Caco-2 (cell line): ENCODE data around the gene TJP3. TPM values are rescaled to one million over a fixed set of nuclear protein-coding genes. Genes with fewer than 3 reads are reported as not detected.

Experiments
- BruUV-seq: library from RNA; stranded (reverse); fragments of 400-500 nt; replicated peaks from 2 replicates; lab custom pipeline; 2021; lab: Mats Ljungman, UMichigan
- CTCF ChIA-PET: fragments of 300-600 bp; sonication (Branson Sonifier 250); formaldehyde crosslinking; loops from one replicate; lab custom pipeline; 2022; ENCODE audit warnings: antibody characterized with exemption; lab: Charles Lee
- POLR2A ChIA-PET: fragments of 300-600 bp; sonication (Branson Sonifier 250); formaldehyde crosslinking; loops from one replicate; lab custom pipeline; 2022; ENCODE audit warnings: antibody characterized with exemption; lab: Charles Lee
- DNase-seq, 2 experiments: peaks; one replicate each; pipeline versions ENCODE4 v3.0.0 to v3.0.0-alpha.2; 2020 to 2022
- H3K27me3 ChIP-seq: replicated peaks from 2 replicates; pipeline ENCODE4 v1.6.0; 2011; ENCODE audit warnings: low read length; ENCODE audit not compliant: control insufficient read depth, insufficient read depth
- H3K36me3 ChIP-seq: 2 replicates; pipeline ENCODE4 v1.5.1; 2011; ENCODE audit warnings: low read length; ENCODE audit not compliant: control insufficient read depth, insufficient read depth
- H3K4me1 ChIP-seq: fragments of 250-450 bp; sonication (Bioruptor Pico); 2 replicates; pipeline ENCODE4 v1.5.1; 2020; ENCODE audit warnings: mild to moderate bottlenecking
- H3K4me3 ChIP-seq: 2 replicates; pipeline ENCODE4 v1.5.1; 2011; ENCODE audit warnings: low read depth, mild to moderate bottlenecking, control low read depth, low read length
- H3K9me3 ChIP-seq: fragments of 250-450 bp; sonication (Bioruptor Pico); 2 replicates; pipeline ENCODE4 v1.5.1; 2020; ENCODE audit warnings: mild to moderate bottlenecking, moderate library complexity
- H3K27ac Mint-ChIP-seq: one replicate; pipeline ENCODE4 v1.8.0; 2022; ENCODE audit warnings: mixed read lengths; ENCODE audit not compliant: unreplicated experiment
- H3K27me3 Mint-ChIP-seq: one replicate; pipeline ENCODE4 v1.8.0; 2022; ENCODE audit warnings: mixed read lengths; ENCODE audit not compliant: insufficient read depth, unreplicated experiment
- H3K36me3 Mint-ChIP-seq: one replicate; pipeline ENCODE4 v1.8.0; 2022; ENCODE audit warnings: mild to moderate bottlenecking, mixed read lengths; ENCODE audit not compliant: insufficient read depth, unreplicated experiment
- H3K4me1 Mint-ChIP-seq: one replicate; pipeline ENCODE4 v1.8.0; 2022; ENCODE audit warnings: low read depth, mixed read lengths; ENCODE audit not compliant: unreplicated experiment
- H3K4me3 Mint-ChIP-seq: one replicate; pipeline ENCODE4 v1.8.0; 2022; ENCODE audit warnings: mild to moderate bottlenecking, moderate library complexity, mixed read lengths; ENCODE audit not compliant: unreplicated experiment
- H3K9me3 Mint-ChIP-seq: one replicate; pipeline ENCODE4 v1.8.0; 2022; ENCODE audit warnings: mixed read lengths; ENCODE audit not compliant: unreplicated experiment
- intact Hi-C: fragments of 100-400 bp; cut with micrococcal nuclease; formaldehyde crosslinking; loops from one replicate; pipeline ENCODE4 v1.10.0; 2022; ENCODE audit not compliant: unreplicated experiment
- total RNA-seq: library from RNA; stranded (reverse); gene quantifications from 2 replicates; pipeline ENCODE4 v1.2.3, GENCODE V29; 2022
- TF ChIP-seq, protein P1 (sequence below), 2 experiments: fragments of 200-600 bp in 1 of 2; IDR thresholded peaks; 1 replicate in 1 of 2; 2 replicates in 1 of 2; pipeline versions ENCODE4 v1.5.1 to v1.8.0; 2011 to 2022; ENCODE audit warnings: antibody characterized with exemption in 1 of 2, control low read depth in 1 of 2, inconsistent platforms in 1 of 2, low read depth in 1 of 2, low read length in 1 of 2, mild to moderate bottlenecking in 1 of 2, moderate library complexity in 1 of 2; ENCODE audit not compliant: insufficient read depth in 1 of 2, severe bottlenecking in 1 of 2, unreplicated experiment in 1 of 2

TJP3 gene
- total RNA-seq, 1 experiment from 2014 or later, result 83.6 TPM

DNA sequence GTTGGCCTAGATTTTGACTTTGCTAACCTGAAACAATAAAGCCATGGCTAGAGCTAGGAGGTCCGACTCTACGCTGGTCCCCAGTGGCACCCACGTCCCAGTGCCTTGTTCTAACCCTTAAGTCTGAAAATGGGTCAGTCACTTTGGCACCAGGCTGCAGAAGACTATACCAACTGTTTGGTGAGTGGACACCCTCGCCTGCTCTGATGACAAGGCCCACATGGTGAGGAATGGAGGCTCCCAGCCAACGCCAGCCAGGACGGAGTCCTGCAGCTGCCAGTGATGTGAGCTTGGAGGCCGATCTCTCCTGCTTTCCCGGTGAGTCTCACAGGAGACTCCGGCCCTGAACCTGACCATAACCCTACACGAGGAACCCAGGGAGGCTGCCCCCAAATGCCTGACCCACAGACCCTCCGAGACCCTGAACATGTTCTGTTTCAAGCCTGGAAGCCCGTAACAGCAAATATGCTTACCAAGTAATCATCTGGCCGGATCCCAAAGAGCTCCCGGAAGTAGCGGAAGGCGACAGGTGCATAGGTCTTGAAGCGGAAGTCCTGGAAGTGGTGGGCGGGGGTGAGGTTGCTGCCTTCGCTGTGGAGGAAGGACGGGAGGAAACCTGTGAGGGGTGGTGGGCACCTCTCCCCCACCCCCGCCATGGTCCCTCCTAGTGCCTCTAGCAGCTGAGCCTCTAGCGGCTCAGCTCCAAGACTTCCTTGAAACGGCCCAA is 47.5 kb upstream of the TJP3 start:
- no peaks in the 10 kb centered on the region for H3K9me3 ChIP-seq
- H3K4me1 Mint-ChIP-seq, result no peaks in the 10 kb centered on the region
- intact Hi-C loops, result no loop called here
- CTCF ChIA-PET, result no interaction called here
- BruUV-seq, result no TSS peak
- no peaks in the 10 kb centered on the region for H3K9me3 Mint-ChIP-seq
- H3K36me3 Mint-ChIP-seq, result peaks cover 20% of the 10 kb centered on the region
- POLR2A ChIA-PET, result no interaction called here
- H3K27ac Mint-ChIP-seq, result no peak overlapping the region
- H3K4me3 ChIP-seq, result no peak overlapping the region
- no peaks in the 10 kb centered on the region for H3K36me3 ChIP-seq
- no peak overlapping the region for H3K4me3 Mint-ChIP-seq
- H3K27me3 ChIP-seq, result no peaks in the 10 kb centered on the region
- no peaks in the 10 kb centered on the region for H3K27me3 Mint-ChIP-seq
- no peaks in the 10 kb centered on the region for H3K4me1 ChIP-seq
- TF ChIP-seq, protein P1, sequence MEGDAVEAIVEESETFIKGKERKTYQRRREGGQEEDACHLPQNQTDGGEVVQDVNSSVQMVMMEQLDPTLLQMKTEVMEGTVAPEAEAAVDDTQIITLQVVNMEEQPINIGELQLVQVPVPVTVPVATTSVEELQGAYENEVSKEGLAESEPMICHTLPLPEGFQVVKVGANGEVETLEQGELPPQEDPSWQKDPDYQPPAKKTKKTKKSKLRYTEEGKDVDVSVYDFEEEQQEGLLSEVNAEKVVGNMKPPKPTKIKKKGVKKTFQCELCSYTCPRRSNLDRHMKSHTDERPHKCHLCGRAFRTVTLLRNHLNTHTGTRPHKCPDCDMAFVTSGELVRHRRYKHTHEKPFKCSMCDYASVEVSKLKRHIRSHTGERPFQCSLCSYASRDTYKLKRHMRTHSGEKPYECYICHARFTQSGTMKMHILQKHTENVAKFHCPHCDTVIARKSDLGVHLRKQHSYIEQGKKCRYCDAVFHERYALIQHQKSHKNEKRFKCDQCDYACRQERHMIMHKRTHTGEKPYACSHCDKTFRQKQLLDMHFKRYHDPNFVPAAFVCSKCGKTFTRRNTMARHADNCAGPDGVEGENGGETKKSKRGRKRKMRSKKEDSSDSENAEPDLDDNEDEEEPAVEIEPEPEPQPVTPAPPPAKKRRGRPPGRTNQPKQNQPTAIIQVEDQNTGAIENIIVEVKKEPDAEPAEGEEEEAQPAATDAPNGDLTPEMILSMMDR (IDR thresholded peaks at IDR 0.05; ENCODE audit: insufficient read depth in 1 of 2, low read depth in 1 of 2, low read length in 1 of 2, severe bottlenecking in 1 of 2, unreplicated experiment in 1 of 2), result no peak
- no peak for DNase-seq

GRCh38 chr19:3661284-3662238 is 46.6 kb upstream of the TJP3 start:
- H3K27ac Mint-ChIP-seq, result no peak overlapping the region
- TF ChIP-seq, protein P1 (IDR thresholded peaks at IDR 0.05; ENCODE audit: insufficient read depth in 1 of 2, low read depth in 1 of 2, low read length in 1 of 2, severe bottlenecking in 1 of 2, unreplicated experiment in 1 of 2), result no peak
- Histone ChIP-seq H3K4me1 (no peaks in the 10 kb centered on the region), H3K27me3 (no peaks in the 10 kb centered on the region), H3K9me3 (no peaks in the 10 kb centered on the region), H3K36me3 (no peaks in the 10 kb centered on the region), H3K4me3 (no peak overlapping the region)
- H3K4me3 Mint-ChIP-seq, result no peak overlapping the region
- H3K4me1 Mint-ChIP-seq, result no peaks in the 10 kb centered on the region
- no TSS peak for BruUV-seq
- intact Hi-C loops, result no loop called here
- ChIA-PET POLR2A (no interaction called here), CTCF (interaction anchor here (0.6 kb wide), 1 partner anchor 84 kb away, joined by 6 read pairs; no protein-coding TSS in a partner anchor)
- H3K9me3 Mint-ChIP-seq, result no peaks in the 10 kb centered on the region
- no peaks in the 10 kb centered on the region for H3K27me3 Mint-ChIP-seq
- DNase-seq, result no peak
- peaks cover 20% of the 10 kb centered on the region for H3K36me3 Mint-ChIP-seq

- Histone ChIP-seq H3K4me3 (no peak overlapping the region), H3K27me3 (no peaks in the 10 kb centered on the region), H3K36me3 (no peaks in the 10 kb centered on the region), H3K9me3 (no peaks in the 10 kb centered on the region), H3K4me1 (peaks cover 6% of the 10 kb centered on the region)
- Mint-ChIP-seq H3K4me3 (no peak overlapping the region), H3K27me3 (no peaks in the 10 kb centered on the region), H3K36me3 (peaks cover 29% of the 10 kb centered on the region), H3K4me1 (no peaks in the 10 kb centered on the region), H3K9me3 (no peaks in the 10 kb centered on the region), H3K27ac (no peak overlapping the region)
- intact Hi-C loops, result no loop called here
- TF ChIP-seq, protein P1 (IDR thresholded peaks at IDR 0.05; ENCODE audit: insufficient read depth in 1 of 2, low read depth in 1 of 2, low read length in 1 of 2, severe bottlenecking in 1 of 2, unreplicated experiment in 1 of 2), result no peak
- CTCF ChIA-PET, result no interaction called here
- no TSS peak for BruUV-seq
- no peak for DNase-seq
- POLR2A ChIA-PET, result no interaction called here
These were observed 44.3 kb upstream of the TJP3 start for GRCh38 chr19:3663838-3664237.
